ENCODE results near the gene C2CD2. TPM values are rescaled to one million over a fixed set of nuclear protein-coding genes. Genes with fewer than 3 reads are reported as not detected.

C2CD2 gene
- total and polyA plus RNA-seq, 2 of the 8 experiments (the other 6 are each of a cell fraction or from before 2014, with no cell fraction given): 10.4 to 13.0 TPM

- H4K20me1 ChIP-seq (replicated peaks in 1 of 2; ENCODE audit: control insufficient read depth in 1 of 2, insufficient read depth in 2 of 2, low read length in 2 of 2): no peaks in the 10 kb centered on the region
- no peaks in the 10 kb centered on the region for H3K27me3 ChIP-seq (replicated peaks in 1 of 4; ENCODE audit: control insufficient read depth in 3 of 4, extremely low read depth in 1 of 4, insufficient read depth in 3 of 4, low read length in 3 of 4)
- no peak overlapping the region for H4K5ac ChIP-seq (ENCODE audit: insufficient read length, low read depth, low read length)
- H2BK12ac ChIP-seq (ENCODE audit: low read depth, low read length): no peak overlapping the region
- H2BK5ac ChIP-seq (ENCODE audit: low read depth, low read length): peak overlapping the region; percentile 81; the same call in 1 of the 2 replicates
- no peak overlapping the region for H2AFZ ChIP-seq (ENCODE audit: low read length)
- no peak overlapping the region for H3K14ac ChIP-seq (ENCODE audit: insufficient read length)
- H3K36me3 ChIP-seq (ENCODE audit: control insufficient read depth in 2 of 4, insufficient read depth in 4 of 4, low read length in 3 of 4): no peaks in the 10 kb centered on the region
- no peak overlapping the region for H3K4ac ChIP-seq (replicated peaks; ENCODE audit: insufficient read length, low read depth, low read length)
- H2BK15ac ChIP-seq (ENCODE audit: low read length): no peak overlapping the region
- peak overlapping the region in 2 of 4 experiments; percentile 14 to 17; a peak in 2 of 8 replicates for H3K4me3 ChIP-seq (ENCODE audit: extremely low read depth in 1 of 4, insufficient read depth in 2 of 4, low read depth in 3 of 4, low read length in 4 of 4)
- ChIA-PET CTCF (ENCODE audit: partially characterized antibody) (interaction anchor here (0.8 to 1.0 kb wide), 2 partner anchors 24 to 191 kb away, joined by 3 read pairs; no protein-coding TSS in a partner anchor), POLR2A (ENCODE audit: partially characterized antibody) (interaction anchor here (0.7 to 1.4 kb wide), 2 partner anchors 32 to 46 kb away, joined by 3 read pairs; no protein-coding TSS in a partner anchor)
- peak overlapping the region; percentile 38 to 42 for H3K4me2 ChIP-seq (ENCODE audit: insufficient read depth in 1 of 2, low read depth in 2 of 2, low read length in 2 of 2)
- no peak overlapping the region for H3K23ac ChIP-seq (ENCODE audit: insufficient read length)
- H2BK120ac ChIP-seq (replicated peaks; ENCODE audit: low read depth, low read length): no peak overlapping the region
- H2BK20ac ChIP-seq (ENCODE audit: low read length): 0 out of 2 replicates have a peak overlapping the region, but pooled peaks have one; percentile 67
- peak overlapping the region; percentile 56; the same call in 1 of the 2 replicates for H3K18ac ChIP-seq (ENCODE audit: extremely low read depth, low read length)
- FAIRE-seq (no peak), DNase-seq (ENCODE audit: low read depth in 1 of 2, low spot score in 2 of 2) (peak in 1 of 2 experiments; percentile 17)
- no peaks in the 10 kb centered on the region for H3K23me2 ChIP-seq (ENCODE audit: low read depth, low read length)
- H3K9ac ChIP-seq (replicated peaks in 1 of 4; ENCODE audit: extremely low read depth in 1 of 4, low read depth in 3 of 4, low read length in 3 of 4): peak overlapping the region in 1 of 4 experiments; percentile 13; a peak in 1 of 7 replicates
- H3K79me1 ChIP-seq (ENCODE audit: low read depth, low read length): no peaks in the 10 kb centered on the region; the same call in 1 of the 2 replicates
- no peak overlapping the region for H4K8ac ChIP-seq (ENCODE audit: extremely low read depth, insufficient read depth, low read length)
- no peak overlapping the region for H2AK5ac ChIP-seq (ENCODE audit: low read depth, low read length)
- no peaks in the 10 kb centered on the region for H3K79me2 ChIP-seq (ENCODE audit: control insufficient read depth in 1 of 2, insufficient read depth in 2 of 2, low read length in 2 of 2)
- H3K9me3 ChIP-seq (ENCODE audit: insufficient read depth in 2 of 2, low read depth in 1 of 2, low read length in 1 of 2): no peaks in the 10 kb centered on the region
- H4K91ac ChIP-seq (replicated peaks; ENCODE audit: insufficient read length, low read length): no peak overlapping the region
- H3K4me1 ChIP-seq (replicated peaks in 1 of 4; ENCODE audit: control insufficient read depth in 3 of 4, insufficient read depth in 4 of 4, low read length in 3 of 4): peaks cover 4 to 16% (median 9%) of the 10 kb centered on the region in 4 experiments
- 30% methylated on average over 11 of the region's 11 CpGs; no CpG with 5 or more reads in 1 of the 2 experiments for WGBS, 2 experiments (ENCODE audit: extremely low coverage in 1 of 2, insufficient coverage in 1 of 2, insufficient read length in 1 of 2, insufficient replicate concordance in 2 of 2, low coverage in 1 of 2, low lambda C conversion rate in 2 of 2, missing lambda C conversion rate in 1 of 2)
- H3K27ac ChIP-seq (ENCODE audit: low read depth, low read length): peak overlapping the region; percentile 25; the same call in 1 of the 2 replicates
- H3K56ac ChIP-seq (replicated peaks; ENCODE audit: insufficient read length, low read depth, low read length): no peak overlapping the region
- no peak for TF ChIP-seq MAFK (IDR thresholded peaks at IDR 0.05; ENCODE audit: low read depth, low read length)
- TF ChIP-seq TAF1 (IDR thresholded peaks at IDR 0.05; ENCODE audit: low read depth, low read length): 0 out of 2 replicates have a peak, but pooled peaks have one; percentile 16
- TF ChIP-seq GTF2F1 (IDR thresholded peaks at IDR 0.05; ENCODE audit: borderline replicate concordance, low read depth, low read length): no peak
- TF ChIP-seq EP300 (IDR thresholded peaks at IDR 0.05; ENCODE audit: borderline replicate concordance in 1 of 2, low read depth in 2 of 2, low read length in 2 of 2): no peak
- no peak for TF ChIP-seq YY1 (IDR thresholded peaks at IDR 0.05; ENCODE audit: low read depth, low read length)
- TF ChIP-seq SP1 (IDR thresholded peaks at IDR 0.05; ENCODE audit: low read depth, low read length): peak; percentile 64; the same call in 1 of the 2 replicates
- TF ChIP-seq TBP (IDR thresholded peaks at IDR 0.05; ENCODE audit: low read depth, low read length): no peak
- peak; percentile 18; the same call in 1 of the 2 replicates for TF ChIP-seq MAX (IDR thresholded peaks at IDR 0.05)
- peak; percentile 58 for TF ChIP-seq TEAD4 (IDR thresholded peaks at IDR 0.05; ENCODE audit: low read depth, low read length)
- TF ChIP-seq USF2 (IDR thresholded peaks at IDR 0.05; ENCODE audit: low read length): no peak
- TF ChIP-seq POLR2A (IDR thresholded peaks at IDR 0.05; ENCODE audit: control extremely low read depth in 1 of 2, low read depth in 2 of 2, low read length in 2 of 2): no peak; a peak in 1 of 3 replicates
These were observed 27.6 kb downstream of the C2CD2 start for GRCh38 chr21:41926117-41926806.
